Heart right ventricle (tissue), 16 donors: ENCODE data around the gene MAD2L1BP. TPM values are rescaled to one million over a fixed set of nuclear protein-coding genes. Genes with fewer than 3 reads are reported as not detected.
"Not testable (repeated sequence)": the region's sequence is repeated elsewhere in the genome, so short reads cannot be mapped to it uniquely, and the experiment has no call there.

Experiments used
- ATAC-seq, 8 donors: fragments of 200-7000 bp; cut with Tn5 transposase; one replicate each; pipeline ENCODE4 v1.9.1; 2020; ENCODE audit warnings: mild to moderate bottlenecking in 8 of 8, moderate library complexity in 8 of 8, moderate number of reproducible peaks in 1 of 8
- DNase-seq, 2 donors: peaks; one replicate each; pipeline ENCODE4 v3.0.0-alpha.2; 2020
- H3K27ac ChIP-seq, 10 donors: fragments of 200-600 bp; sonication (generic) in 2 of 10; one replicate each; pipeline versions ENCODE4 v1.5.0 to v1.8.0; 2020 to 2022; ENCODE audit warnings: mild to moderate bottlenecking in 3 of 10
- H3K27me3 ChIP-seq, 7 donors: fragments of 200-600 bp; one replicate each; pipeline ENCODE4 v1.8.0; 2021 to 2022; ENCODE audit warnings: mild to moderate bottlenecking in 2 of 7
- H3K36me3 ChIP-seq, 9 donors: fragments of 200-600 bp; sonication (generic) in 1 of 9; one replicate each; pipeline versions ENCODE4 v1.5.0 to v1.8.0; 2020 to 2022; ENCODE audit warnings: mild to moderate bottlenecking in 2 of 9
- H3K4me1 ChIP-seq, 9 donors: fragments of 200-600 bp; sonication (generic) in 1 of 9; one replicate each; pipeline versions ENCODE4 v1.5.0 to v1.8.0; 2020 to 2022; ENCODE audit warnings: mild to moderate bottlenecking in 4 of 9
- H3K4me3 ChIP-seq, 10 donors: fragments of 200-600 bp; sonication (generic) in 2 of 10; one replicate each; pipeline versions ENCODE4 v1.5.0 to v1.8.0; 2020 to 2022; ENCODE audit warnings: mild to moderate bottlenecking in 7 of 10, moderate library complexity in 2 of 10
- H3K9me3 ChIP-seq, 11 donors: fragments of 200-600 bp in 10 of 11; sonication (generic) in 2 of 11; one replicate each; pipeline versions ENCODE4 v1.5.0 to v1.8.0; 2013 to 2022; ENCODE audit warnings: mild to moderate bottlenecking in 2 of 11, control low read depth in 1 of 11, moderate library complexity in 1 of 11
- WGBS, 2 donors: extraction: QIAGEN DNeasy Blood & Tissue Kit; methylation state at CpG; one replicate each; pipeline ENCODE4 v1.1.7; 2013; ENCODE audit warnings: inconsistent platforms in 1 of 2; 5-methylcytosine and 5-hydroxymethylcytosine counted together
- intact Hi-C, 10 donors: fragments of 100-400 bp; cut with DNase I; formaldehyde crosslinking; loops; one replicate each; pipeline versions ENCODE4 v1.11.1 to v1.14.2; 2022
- polyA plus RNA-seq, 2 donors: library from polyadenylated mRNA; stranded (reverse); fragments of 200-250 nt; gene quantifications; one replicate each; pipeline ENCODE4 v1.2.3, GENCODE V29; 2013
- total RNA-seq, 10 donors: library from RNA; stranded (reverse); fragmentation: NEBNext Ultra II Directional in 3 of 10; extraction: Animal tissue kit (Norgen Biotek cat#: 25700) in 3 of 10; gene quantifications; one replicate each; pipeline versions ENCODE4 v1.2.1 to v1.2.4, GENCODE V29; 2021 to 2023
- TF ChIP-seq, protein P1 (sequence below), 9 donors: fragments of 200-600 bp; sonication (generic) in 2 of 9; IDR thresholded peaks; one replicate each; pipeline versions ENCODE4 v1.5.0 to v1.8.0; 2021 to 2022; ENCODE audit warnings: antibody characterized with exemption in 9 of 9, mild to moderate bottlenecking in 5 of 9, moderate library complexity in 1 of 9
- donor health status: Arrhythmogenic right ventricular cardiomyopathy.
- donor health status: ischemic (EF 13 %, LVEDD 7.1; RV severe dilation, severe dysfunction).
- donor health status: healthy with polysubstance abuse.
- donor health status: DM: no; HTN: yes; CAD: no.
- donor health status: DM: no; HTN: no; CAD: no.
- donor health status: ischemic (EF 25% LVEDD 6.9; RV normal size, moderate dysfunction).
- donor health status: ischemic (EF 25% LVEDD 5.7; RV mildly dilated, moderate dysfunction).
- donor health status: healthy.
- donor health status: DM: yes; HTN: yes; CAD: no.
- donor health status: Ischemic cardiomyopathy.
- donor health status: ischemic (EF 35%, LVEDD 5.7; RV mildly dilated, moderate dysfunction).
- donor health status: nonischemic (EF 11% LVEDD 7.7; RV severe dilation, severe dysfunction).
- donor health status: DM: yes; HTN: yes; CAD: no.
- donor health status: PGD.
- donor health status: ischemic (EF 29% LVEDD 5.4; RV normal size, mild dysfunction).
- donor health status: nonischemic (EF 23%, LVEDD 6.1; RV moderate dilation, normal function).

The MAD2L1BP gene
- total and polyA plus RNA-seq, 12 donors = 13.5 to 34.8 (median 28.1) TPM

DNA sequence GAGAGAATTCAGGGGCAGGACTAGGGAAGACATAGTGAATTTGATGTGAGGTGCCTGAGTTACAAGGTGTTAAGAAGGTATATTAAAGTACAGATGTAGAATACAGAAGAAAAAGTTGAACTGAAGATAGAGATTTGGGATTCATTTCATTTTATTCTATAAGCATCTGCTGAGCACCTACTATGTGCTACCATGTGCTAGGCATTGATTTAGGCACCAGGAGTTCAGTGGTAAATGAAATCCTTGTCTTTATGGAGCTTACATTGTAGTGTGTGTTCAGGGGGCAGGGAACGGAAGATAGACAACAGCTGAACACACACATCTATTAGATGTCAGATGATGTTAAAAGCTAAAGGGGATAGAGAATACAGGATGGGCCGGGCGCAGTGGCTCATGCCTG lies 12.0 kb downstream of the MAD2L1BP start:
- TF ChIP-seq, protein P1, sequence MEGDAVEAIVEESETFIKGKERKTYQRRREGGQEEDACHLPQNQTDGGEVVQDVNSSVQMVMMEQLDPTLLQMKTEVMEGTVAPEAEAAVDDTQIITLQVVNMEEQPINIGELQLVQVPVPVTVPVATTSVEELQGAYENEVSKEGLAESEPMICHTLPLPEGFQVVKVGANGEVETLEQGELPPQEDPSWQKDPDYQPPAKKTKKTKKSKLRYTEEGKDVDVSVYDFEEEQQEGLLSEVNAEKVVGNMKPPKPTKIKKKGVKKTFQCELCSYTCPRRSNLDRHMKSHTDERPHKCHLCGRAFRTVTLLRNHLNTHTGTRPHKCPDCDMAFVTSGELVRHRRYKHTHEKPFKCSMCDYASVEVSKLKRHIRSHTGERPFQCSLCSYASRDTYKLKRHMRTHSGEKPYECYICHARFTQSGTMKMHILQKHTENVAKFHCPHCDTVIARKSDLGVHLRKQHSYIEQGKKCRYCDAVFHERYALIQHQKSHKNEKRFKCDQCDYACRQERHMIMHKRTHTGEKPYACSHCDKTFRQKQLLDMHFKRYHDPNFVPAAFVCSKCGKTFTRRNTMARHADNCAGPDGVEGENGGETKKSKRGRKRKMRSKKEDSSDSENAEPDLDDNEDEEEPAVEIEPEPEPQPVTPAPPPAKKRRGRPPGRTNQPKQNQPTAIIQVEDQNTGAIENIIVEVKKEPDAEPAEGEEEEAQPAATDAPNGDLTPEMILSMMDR (IDR thresholded peaks at IDR 0.05) = no peak
- no peak overlapping the region for H3K27ac ChIP-seq
- no peaks in the 10 kb centered on the region for H3K27me3 ChIP-seq
- H3K4me1 ChIP-seq = peaks cover 0 to 15% (median 12%) of the 10 kb centered on the region in 9 donors
- no peak for ATAC-seq
- no peaks in the 10 kb centered on the region for H3K9me3 ChIP-seq
- no peak overlapping the region for H3K4me3 ChIP-seq
- intact Hi-C loops = no loop called here
- H3K36me3 ChIP-seq = peaks cover 0 to 10% (median 0%) of the 10 kb centered on the region in 9 donors
- 88 to 100% methylated on average over 3 of the region's 3 CpGs for WGBS, 2 donors
- no peak for DNase-seq

DNA sequence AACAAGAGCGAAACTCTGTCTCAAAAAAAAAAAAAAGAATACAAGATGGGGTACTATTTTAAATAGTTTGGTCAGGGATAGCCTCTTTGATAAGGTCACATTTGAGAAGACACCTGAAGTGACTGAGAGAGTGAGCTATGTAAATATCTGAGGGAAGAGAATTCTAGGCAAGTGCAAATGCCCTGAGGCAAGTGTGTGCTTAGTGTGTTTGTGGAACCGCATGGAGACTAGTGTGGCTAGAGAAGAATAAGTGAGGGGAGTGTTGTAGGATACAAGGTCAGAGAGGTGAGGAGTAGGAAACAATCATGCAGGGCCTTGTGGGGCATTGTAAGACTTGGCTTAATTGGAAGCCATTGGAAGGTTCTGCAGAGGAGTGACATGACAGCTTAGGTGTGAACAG lies 12.6 kb downstream of the MAD2L1BP start:
- no peak for ATAC-seq
- TF ChIP-seq, protein P1 (IDR thresholded peaks at IDR 0.05) = no peak
- DNase-seq = no peak
- Histone ChIP-seq H3K9me3 (no peaks in the 10 kb centered on the region), H3K4me1 (peaks cover 0 to 15% (median 12%) of the 10 kb centered on the region in 9 donors), H3K4me3 (no peak overlapping the region), H3K27ac (no peak overlapping the region), H3K27me3 (no peaks in the 10 kb centered on the region), H3K36me3 (peaks cover 0 to 3% (median 0%) of the 10 kb centered on the region in 9 donors)
- intact Hi-C loops = no loop called here
- 95 to 97% methylated on average over 2 of the region's 2 CpGs for WGBS, 2 donors

DNA sequence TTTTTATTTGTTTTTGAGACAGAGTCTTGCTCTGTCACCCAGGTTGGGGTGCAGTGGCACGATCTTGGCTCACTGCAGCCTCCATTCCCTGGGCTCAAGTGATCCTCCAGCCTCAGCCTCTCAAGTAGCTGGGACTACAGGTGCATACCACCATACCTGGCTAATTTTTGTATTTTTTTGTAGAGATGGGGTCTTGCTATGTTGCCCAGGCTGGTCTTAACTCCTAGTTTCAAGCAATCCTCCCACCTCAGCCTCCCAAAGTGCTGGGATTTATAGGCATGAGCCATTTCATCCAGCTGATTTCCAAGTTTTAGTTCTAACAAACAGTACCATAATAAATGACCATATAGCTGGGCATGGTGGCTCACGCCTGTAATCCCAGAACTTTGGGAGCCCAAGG lies 17.2 kb downstream of the MAD2L1BP start:
- H3K4me1 ChIP-seq, H3K9me3 ChIP-seq, ATAC-seq, DNase-seq, H3K27me3 ChIP-seq, H3K4me3 ChIP-seq, H3K36me3 ChIP-seq, intact Hi-C loops: not testable (repeated sequence)
- 96 to 100% methylated on average over 2 of the region's 2 CpGs for WGBS, 2 donors
- H3K27ac ChIP-seq = peak overlapping the region in 5 of 10 donors; percentile 45 to 68 (median 56)

DNA sequence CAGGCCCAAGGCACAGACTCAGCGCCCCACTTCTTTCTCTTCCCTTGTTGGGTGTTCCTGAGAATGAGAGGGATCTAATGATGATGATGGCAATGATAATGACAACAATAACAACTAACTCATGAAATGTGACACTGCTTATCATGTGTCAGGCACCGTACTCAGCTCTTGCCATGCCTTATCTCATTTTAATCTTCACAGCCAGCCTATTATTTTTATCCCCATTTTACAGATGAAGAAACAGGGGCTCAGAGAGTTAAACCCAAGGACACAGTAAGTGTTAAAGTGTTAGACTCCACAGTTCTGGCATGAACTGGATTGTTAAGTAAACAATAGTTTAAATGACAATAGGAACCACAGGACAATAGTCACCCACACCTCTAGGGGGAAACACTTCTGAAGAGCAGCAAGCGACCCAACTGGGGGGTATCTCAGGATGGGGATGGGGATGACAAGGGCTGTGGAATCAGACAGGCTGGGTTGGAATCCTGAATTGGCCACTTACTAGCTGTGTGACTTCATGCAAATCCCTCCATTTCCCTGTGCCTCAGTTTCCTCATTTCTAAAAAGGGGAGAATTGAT lies 21.7 kb downstream of the MAD2L1BP start:
- 80 to 87% methylated on average over 3 of the region's 3 CpGs for WGBS, 2 donors
- Histone ChIP-seq H3K4me1 (peaks cover 0 to 3% (median 0%) of the 10 kb centered on the region in 9 donors), H3K36me3 (peaks cover 0 to 7% (median 0%) of the 10 kb centered on the region in 9 donors), H3K27ac (no peak overlapping the region), H3K4me3 (no peak overlapping the region), H3K27me3 (no peaks in the 10 kb centered on the region), H3K9me3 (peaks cover 0 to 8% (median 0%) of the 10 kb centered on the region in 11 donors)
- no peak for DNase-seq
- ATAC-seq = no peak
- TF ChIP-seq, protein P1 (IDR thresholded peaks at IDR 0.05) = no peak
- intact Hi-C loops = no loop called here

DNA sequence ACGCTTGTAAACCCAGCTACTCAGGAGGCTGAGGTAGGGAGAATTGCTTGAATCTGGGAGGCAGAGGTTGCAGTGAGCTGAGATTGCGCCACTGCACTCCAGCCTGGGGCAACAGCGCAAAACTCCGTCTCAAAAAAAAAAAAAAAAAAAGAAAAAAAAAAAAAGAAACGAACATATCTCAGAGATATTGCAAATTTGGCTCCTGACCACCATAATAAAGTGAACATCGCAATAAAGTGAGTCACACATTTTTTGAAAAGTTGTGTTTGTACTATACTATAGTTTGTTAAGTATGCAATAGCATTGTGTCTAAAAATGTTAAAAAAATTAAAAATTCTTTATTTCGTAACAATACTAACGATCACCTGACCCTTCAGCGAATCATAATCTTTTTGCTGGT lies 22.5 kb downstream of the MAD2L1BP start:
- Histone ChIP-seq H3K27me3 (no peaks in the 10 kb centered on the region), H3K9me3 (peaks cover 0 to 8% (median 0%) of the 10 kb centered on the region in 11 donors), H3K4me1 (peaks cover 0 to 3% (median 0%) of the 10 kb centered on the region in 9 donors), H3K4me3 (no peak overlapping the region), H3K36me3 (peaks cover 0 to 7% (median 0%) of the 10 kb centered on the region in 9 donors), H3K27ac (no peak overlapping the region)
- 94 to 100% methylated on average over 9 of the region's 9 CpGs for WGBS, 2 donors
- TF ChIP-seq, protein P1 (IDR thresholded peaks at IDR 0.05) = no peak
- ATAC-seq (no peak), DNase-seq (no peak)
- intact Hi-C loops = no loop called here

DNA sequence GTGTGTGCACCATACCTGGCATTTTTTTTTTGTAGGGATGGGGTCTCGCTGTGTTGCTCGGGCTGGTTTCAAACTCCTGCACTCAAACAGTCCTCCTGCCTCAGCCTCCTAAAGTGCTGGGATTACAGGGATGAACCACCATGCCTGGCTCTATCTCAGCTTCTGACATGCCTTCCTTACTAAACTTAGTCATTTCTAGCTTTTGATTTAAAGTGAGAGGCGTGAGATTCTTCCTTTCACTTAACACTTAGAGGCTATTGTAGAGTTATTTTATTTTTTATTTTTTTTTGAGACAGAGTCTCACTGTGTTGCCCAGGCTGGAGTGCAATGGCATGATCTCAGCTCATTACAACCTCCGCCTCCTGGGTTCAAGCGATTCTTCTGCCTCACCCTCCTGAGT lies 27.3 kb downstream of the MAD2L1BP start:
- intact Hi-C loops = loop anchor here in 2 of 10 donors (10.0 kb wide), 2 partner anchors 172 to 292 kb away; no protein-coding TSS in a partner anchor

More for the DNA sequence above, 27.3 kb downstream of the MAD2L1BP start:
- ATAC-seq, H3K27ac ChIP-seq, H3K4me3 ChIP-seq, H3K27me3 ChIP-seq, H3K36me3 ChIP-seq, H3K9me3 ChIP-seq, DNase-seq: not testable (repeated sequence)
- WGBS, 2 donors = 90 to 98% methylated on average over 5 of the region's 5 CpGs
- H3K4me1 ChIP-seq = peaks cover 2 to 12% (median 11%) of the 10 kb centered on the region in 9 donors
